Fibroblast of peridontal ligament (primary cell): ENCODE results near the gene ATP6V0A4.
A peak's percentile ranks its signal among the peaks of the same experiment; 100 is the strongest.
"Not testable (repeated sequence)": the region's sequence is repeated elsewhere in the genome, so short reads cannot be mapped to it uniquely, and the experiment has no call there.

Experiments used
- DNase-seq: peaks from one replicate; pipeline ENCODE4 v3.0.0-alpha.2; 2010; ENCODE audit errors: extremely low read depth

Gene ATP6V0A4

GRCh38 chr7:138797715-138798320 lies at the start of gene ATP6V0A4, which contains the start of gene TMEM213:
TSS of gene ATP6V0A4 (minus strand) at chr7:138798196. CDS start at chr7:138771247, 26,949 bp downstream.
TSS of gene TMEM213 (plus strand) at chr7:138797994. CDS start at chr7:138798105, 111 bp downstream.
- DNase-seq: no peak

- no peak for DNase-seq
These were observed 47.7 kb upstream of the ATP6V0A4 start for GRCh38 chr7:138845711-138846110.

DNA sequence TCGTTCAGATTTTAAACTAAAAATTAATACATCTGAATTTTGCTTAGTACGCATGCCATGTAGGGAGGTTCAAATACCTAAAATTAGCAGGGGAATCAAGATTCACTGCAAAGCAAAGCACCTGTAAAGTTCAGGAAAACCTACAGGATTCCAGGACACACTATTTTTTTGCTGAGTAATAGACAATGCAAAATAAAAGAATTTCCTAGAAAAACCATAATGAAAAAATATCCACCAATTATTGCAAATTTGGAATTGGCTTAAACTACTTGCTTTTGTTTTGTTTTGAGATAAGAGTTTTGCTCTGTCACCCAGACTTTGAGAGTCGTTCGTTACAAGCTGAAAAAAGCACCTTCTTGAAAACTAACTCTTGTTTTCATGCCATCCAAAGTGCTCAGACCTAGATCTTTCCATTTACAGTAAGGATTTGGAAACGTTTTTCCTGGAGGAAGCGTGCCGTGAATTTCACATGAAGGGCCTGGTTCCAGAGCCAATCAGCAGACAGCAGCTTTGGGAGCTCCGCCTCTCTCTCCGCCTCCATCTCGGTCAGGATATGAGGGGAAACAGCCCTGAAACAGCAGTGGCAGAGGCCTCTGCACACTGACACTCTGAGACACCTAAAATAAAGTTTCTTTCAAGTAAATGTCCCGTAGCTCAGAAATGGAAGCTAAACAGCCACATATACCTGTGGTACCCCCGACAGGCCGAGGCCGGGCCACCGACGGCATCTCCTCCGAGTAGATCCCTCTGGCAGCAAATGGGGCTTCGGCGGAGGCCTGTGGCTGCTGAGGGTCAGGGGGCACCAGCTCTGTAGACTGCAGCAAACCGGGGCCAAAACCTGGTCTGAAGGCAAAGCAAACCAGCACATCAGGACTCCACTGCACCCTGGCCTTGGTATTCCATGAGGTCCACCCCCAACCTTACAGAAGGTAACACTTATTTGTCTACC lies 45.9 kb upstream of the ATP6V0A4 start:
- no peak for DNase-seq

DNA sequence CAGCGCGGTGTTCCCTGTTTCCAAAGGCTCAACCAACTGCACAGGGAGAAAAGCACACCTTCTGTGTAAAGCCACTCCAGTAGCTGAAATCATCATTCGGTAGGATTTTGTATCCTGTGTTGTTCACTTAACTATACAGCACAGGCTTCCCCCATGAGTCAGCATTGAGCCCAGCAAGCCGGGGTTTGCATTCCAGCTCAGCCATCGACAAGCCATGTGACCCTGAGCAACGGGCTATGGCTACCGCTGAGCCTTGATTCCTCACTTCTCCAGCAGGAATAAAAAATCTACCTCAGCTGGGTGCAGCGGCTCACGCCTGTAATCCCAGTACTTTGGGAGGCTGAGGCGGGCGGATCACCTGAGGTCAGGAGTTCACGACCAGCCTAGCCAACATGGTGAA lies 44.1 kb upstream of the ATP6V0A4 start:
- DNase-seq: peak; percentile 20

DNA sequence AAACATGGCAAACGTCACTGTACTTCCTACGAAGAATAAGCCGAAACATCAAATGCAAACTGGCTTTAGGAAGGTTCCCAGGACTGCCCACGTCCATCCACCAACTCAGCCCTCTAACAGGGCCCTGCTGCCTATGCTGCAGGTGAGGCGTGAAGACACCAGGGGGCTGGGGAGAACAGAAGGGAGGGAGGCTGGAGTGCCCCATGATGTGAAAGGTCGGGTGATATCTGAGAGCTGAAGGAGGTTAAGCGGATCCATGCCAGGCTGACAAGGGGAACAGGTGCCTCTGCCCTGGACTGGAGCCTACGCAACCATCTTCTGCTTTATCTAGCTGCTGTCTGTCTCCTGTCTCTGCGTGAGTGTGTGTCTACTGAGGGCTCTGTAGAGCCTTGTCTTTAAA lies 40.2 kb upstream of the ATP6V0A4 start:
- no peak for DNase-seq

DNA sequence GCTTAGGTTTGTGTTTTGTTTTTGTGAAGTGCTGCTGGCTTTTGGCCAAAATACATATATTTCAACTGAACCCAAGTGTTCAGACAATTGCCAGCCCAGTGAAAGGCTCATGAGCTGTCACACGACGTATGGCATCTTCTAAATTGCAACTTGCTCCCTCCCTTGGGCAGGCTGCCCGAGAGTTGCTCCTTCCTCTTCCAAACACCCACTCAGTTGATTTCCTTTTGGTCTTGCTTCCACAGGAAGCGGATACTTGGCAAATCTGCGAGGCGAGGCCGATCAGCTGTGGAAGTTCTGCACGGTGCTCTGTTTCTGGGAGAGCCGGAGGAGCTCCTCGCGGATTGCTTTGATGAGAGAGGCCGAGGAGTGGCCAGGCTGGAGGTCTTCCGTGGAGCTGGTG lies 39.6 kb upstream of the ATP6V0A4 start:
- DNase-seq: no peak

DNA sequence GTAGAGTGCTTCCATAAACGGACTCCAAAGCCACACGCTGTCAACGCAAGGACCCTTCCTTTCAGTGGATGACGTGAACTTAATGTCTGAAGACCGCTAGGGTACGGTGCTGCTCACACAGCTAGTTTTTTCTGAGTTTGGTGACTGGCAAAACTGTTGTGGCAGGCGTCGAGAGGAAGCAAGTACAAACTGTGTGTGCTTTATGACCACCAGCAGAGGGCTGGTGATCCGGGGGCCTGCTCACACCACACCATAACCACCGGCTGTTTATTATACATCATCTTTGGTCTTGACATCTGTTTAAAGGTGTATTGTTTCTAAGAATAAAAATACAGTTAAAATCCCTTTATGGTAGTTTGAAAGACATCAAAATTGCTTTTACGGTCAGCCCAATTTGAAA lies 37.1 kb upstream of the ATP6V0A4 start:
- no peak for DNase-seq

- DNase-seq: no peak
These were observed 36.6 kb upstream of the ATP6V0A4 start for GRCh38 chr7:138834583-138834982.

- no peak for DNase-seq
These were observed 35.6 kb upstream of the ATP6V0A4 start for GRCh38 chr7:138833596-138833995.

GRCh38 chr7:138832966-138833365 lies 35.0 kb upstream of the ATP6V0A4 start:
- DNase-seq: no peak

DNA sequence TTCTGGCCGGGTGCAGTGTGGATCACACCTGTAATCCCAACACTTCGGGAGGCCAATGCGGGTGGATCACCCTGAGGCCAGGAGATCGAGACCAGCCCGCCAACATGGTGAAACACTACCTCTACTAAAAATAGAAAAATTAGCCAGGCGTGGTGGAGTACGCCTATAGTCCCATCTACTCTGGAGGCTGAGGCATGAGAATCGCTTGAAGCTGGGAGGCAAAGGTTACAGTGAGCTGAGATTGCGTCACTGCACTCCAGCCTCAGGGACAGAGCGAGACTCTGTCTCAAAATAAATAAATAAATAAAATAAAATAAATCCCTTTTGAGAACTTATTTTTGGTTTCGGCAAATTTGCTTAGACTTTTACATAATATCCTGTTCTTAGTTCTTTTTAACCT lies 31.3 kb upstream of the ATP6V0A4 start:
- no peak for DNase-seq

DNA sequence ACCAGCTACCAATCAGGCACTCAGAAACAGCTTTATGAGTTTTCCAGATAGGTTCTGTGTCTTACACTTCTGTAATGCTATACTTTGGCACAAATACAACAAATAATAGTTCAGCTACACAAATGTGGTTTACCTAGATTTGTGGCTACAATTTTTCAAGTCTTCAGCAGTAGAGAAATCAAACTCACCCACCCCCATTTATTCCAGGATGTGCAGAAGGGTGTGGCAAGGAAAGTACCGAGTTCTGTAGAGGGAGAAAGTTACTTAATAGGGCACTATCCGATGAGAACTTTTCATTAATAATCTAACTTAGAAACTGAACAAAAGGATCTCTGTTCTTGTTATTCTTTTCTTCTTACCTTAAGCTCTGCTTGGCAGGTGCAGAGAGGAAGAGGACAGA lies 30.3 kb upstream of the ATP6V0A4 start:
- no peak for DNase-seq

- no peak for DNase-seq
These were observed 27.2 kb upstream of the ATP6V0A4 start for GRCh38 chr7:138825049-138825721.

GRCh38 chr7:138822867-138823535 lies 25.0 kb upstream of the ATP6V0A4 start:
- DNase-seq: no peak

- DNase-seq: no peak
These were observed 23.9 kb upstream of the ATP6V0A4 start for GRCh38 chr7:138821912-138822311.

DNA sequence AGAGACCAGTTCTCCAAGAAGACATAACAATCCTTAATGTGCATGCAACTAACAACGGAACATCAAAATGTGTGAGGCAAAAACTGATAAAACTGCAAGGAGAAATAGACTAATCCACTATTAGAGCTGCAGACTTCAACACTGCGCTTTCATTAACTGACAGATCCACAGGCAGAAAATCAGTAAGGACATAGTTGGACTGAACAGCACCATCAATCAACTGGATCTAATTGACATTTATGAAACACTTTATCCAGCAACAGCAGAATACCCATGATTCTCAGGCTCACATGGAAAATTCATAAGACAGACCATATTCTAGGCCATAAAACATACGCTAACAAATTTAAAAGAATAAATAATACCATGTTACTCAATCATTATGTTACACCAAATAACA lies 21.6 kb upstream of the ATP6V0A4 start:
- DNase-seq: no peak

DNA sequence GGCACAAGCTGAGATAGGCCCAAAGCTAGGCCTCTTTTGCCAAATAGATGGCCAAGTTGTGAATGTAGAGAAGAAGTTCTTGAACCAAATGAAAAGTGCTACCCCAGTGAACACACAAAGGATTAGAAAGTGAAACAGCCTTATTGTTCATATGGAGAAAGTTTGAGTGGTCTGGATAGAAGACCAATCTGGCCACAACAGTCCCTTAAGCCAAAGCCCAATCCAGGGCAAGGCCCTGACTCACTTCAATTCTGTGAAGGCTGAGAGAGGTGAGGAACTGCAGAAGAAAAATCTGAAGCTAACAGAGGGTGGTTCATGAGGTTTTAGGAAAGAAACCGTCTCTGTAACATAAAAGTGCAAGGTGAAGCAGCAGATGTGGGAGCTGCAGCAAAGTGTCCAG lies 18.7 kb upstream of the ATP6V0A4 start:
- DNase-seq: no peak

- DNase-seq: no peak
These were observed 16.9 kb upstream of the ATP6V0A4 start for GRCh38 chr7:138814816-138815332.

DNA sequence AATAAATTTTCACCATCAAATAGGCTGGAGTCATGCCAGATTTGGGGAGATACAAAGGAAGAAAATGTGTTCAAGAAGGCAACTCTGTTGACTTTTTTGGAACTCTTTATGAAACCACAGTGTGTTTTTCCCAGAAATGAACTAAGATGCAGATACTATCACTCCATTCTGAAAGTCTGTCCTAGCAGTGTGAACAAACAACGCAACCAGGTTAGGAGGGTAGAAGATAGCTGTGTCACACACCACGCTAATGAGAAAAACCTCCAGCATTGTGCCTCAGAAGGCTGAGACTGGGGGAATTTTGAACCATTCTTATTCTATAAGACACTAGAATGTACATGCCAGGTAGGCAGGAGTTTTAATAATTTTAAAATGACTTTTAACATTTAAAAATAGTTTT lies 15.9 kb upstream of the ATP6V0A4 start:
- no peak for DNase-seq

- DNase-seq: not testable (repeated sequence)
These were observed 13.3 kb upstream of the ATP6V0A4 start for GRCh38 chr7:138811327-138811726.

DNA sequence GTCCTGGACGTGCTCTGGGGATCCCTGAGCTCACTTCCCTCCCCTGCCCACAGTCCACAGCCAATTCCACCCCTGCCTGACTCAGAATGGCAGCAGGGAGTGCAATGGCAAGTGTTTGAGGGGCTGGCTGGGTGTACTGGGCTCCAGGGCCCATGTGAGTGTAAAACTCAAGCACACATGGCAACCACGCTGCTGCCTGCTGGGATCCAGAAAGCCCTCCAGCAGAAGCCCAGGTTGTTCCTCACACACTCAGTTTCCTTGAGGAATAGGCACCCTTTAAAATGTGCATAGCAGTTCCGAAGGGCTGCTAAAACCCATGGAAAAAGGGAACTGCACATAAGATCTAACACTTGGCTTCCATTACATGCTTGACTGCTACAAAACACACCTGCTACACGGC lies 11.3 kb upstream of the ATP6V0A4 start:
- no peak for DNase-seq

DNA sequence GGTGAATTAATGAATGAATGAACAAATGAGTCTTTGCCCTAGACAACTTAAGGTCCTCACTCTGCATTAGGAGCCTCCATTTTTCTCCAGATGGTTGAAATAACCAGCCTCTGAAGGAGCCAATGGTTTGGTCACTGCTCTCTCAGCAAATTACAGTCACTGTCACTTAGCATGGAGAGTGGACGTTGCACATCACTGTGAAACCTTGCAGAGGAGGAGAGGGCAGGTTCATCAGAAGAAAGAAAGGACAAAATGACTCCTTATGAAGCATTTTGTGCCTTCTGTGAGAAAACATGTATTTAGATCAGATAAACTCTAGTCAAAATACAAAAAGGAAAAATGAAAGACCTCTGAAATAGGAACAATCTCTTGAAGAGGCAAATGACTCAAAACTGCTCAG lies 6.6 kb upstream of the ATP6V0A4 start:
- no peak for DNase-seq
